Bronchial epithelial cell (primary cell): ENCODE results near the gene JAZF1. TPM values are rescaled to one million over a fixed set of nuclear protein-coding genes. Genes with fewer than 3 reads are reported as not detected.
A peak's percentile ranks its signal among the peaks of the same experiment; 100 is the strongest.

ENCODE experiments used
- DNase-seq: peaks from one replicate; pipeline ENCODE4 v3.0.0-alpha.2; 2010; ENCODE audit warnings: low read depth
- FAIRE-seq: peaks from 2 replicates; lab custom pipeline; 2011; peaks lifted over from hg19 to GRCh38; lab: Jason Lieb, UNC
- H3K27me3 ChIP-seq: 2 replicates; pipeline ENCODE4 v1.5.1; 2011; ENCODE audit warnings: low read length; ENCODE audit not compliant: control insufficient read depth, insufficient read depth
- H3K36me3 ChIP-seq: 2 replicates; pipeline ENCODE4 v1.5.1; 2011; ENCODE audit warnings: low read length; ENCODE audit not compliant: control insufficient read depth, insufficient read depth
- H3K4me3 ChIP-seq: 2 replicates; pipeline ENCODE4 v1.5.1; 2011; ENCODE audit warnings: mild to moderate bottlenecking, low read depth, low read length, control low read depth
- total RNA-seq: library from RNA; depleted of rRNA; stranded (reverse); fragments of >200 nt; gene quantifications from 2 replicates; pipeline ENCODE4 v1.2.1, GENCODE V29; 2014
- TF ChIP-seq, protein P1 (sequence below): IDR thresholded peaks from 2 replicates; pipeline ENCODE4 v1.5.1; 2011; ENCODE audit warnings: mild to moderate bottlenecking, moderate library complexity, low read length, control low read depth, inconsistent platforms; ENCODE audit not compliant: insufficient read depth, severe bottlenecking

Gene JAZF1
- 1.0 and 1.1 TPM in 2 replicates for total RNA-seq

GRCh38 chr7:28180364-28181147 is at the start of gene JAZF1:
JAZF1 (minus strand) TSS chr7:28180795.
- Histone ChIP-seq H3K4me3 (peak within 1 kb of the TSS; percentile 85), H3K27me3 (no peaks in the 10 kb centered on the region), H3K36me3 (no peaks in the 10 kb centered on the region)
- FAIRE-seq = no peak
- TF ChIP-seq, protein P1, sequence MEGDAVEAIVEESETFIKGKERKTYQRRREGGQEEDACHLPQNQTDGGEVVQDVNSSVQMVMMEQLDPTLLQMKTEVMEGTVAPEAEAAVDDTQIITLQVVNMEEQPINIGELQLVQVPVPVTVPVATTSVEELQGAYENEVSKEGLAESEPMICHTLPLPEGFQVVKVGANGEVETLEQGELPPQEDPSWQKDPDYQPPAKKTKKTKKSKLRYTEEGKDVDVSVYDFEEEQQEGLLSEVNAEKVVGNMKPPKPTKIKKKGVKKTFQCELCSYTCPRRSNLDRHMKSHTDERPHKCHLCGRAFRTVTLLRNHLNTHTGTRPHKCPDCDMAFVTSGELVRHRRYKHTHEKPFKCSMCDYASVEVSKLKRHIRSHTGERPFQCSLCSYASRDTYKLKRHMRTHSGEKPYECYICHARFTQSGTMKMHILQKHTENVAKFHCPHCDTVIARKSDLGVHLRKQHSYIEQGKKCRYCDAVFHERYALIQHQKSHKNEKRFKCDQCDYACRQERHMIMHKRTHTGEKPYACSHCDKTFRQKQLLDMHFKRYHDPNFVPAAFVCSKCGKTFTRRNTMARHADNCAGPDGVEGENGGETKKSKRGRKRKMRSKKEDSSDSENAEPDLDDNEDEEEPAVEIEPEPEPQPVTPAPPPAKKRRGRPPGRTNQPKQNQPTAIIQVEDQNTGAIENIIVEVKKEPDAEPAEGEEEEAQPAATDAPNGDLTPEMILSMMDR = no peak
- DNase-seq = no peak

DNA sequence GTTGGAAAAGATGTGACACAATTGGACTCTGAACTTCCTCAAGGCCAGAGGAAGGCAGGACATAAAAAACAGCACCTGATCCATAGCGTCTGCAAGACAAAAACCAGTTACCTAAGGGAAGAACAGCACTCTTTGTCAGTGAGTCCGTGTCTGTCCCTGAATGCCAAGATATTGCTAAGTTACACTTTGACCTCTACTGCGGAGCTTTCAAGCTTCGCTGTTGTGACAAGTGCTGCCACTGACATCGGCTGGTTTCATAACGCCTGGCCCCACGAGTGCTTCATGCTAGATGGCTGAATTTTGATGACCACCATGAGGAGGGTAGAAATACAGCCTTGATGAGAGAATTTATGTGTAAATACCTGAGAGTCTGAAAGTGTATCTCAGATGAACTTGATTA is 49.7 kb upstream of the JAZF1 start:
- TF ChIP-seq, protein P1 = no peak
- DNase-seq (no peak), FAIRE-seq (no peak)
- Histone ChIP-seq H3K36me3 (no peaks in the 10 kb centered on the region), H3K27me3 (no peaks in the 10 kb centered on the region), H3K4me3 (no peak overlapping the region)

DNA sequence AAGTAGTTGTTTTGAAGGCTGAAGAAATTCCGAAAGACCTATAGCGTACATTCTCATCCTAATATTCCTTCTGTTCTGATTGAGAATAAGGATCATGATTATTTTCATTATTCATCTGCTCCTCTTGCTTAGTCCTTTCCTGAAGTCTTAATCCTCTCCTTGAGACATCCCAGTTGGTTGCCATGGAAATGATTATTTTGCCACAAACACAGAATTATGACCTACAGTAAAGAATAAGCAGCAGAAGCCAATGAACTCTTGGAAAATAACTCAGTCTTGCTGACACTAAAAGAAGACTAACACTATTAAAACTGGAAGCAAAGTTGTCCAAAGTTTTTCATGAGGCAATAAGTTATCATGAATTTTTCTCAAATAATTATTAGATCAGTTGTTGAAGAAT is 47.8 kb upstream of the JAZF1 start:
- DNase-seq = no peak
- H3K27me3 ChIP-seq = no peaks in the 10 kb centered on the region
- TF ChIP-seq, protein P1 = no peak
- H3K4me3 ChIP-seq = no peak overlapping the region
- FAIRE-seq = no peak
- no peaks in the 10 kb centered on the region for H3K36me3 ChIP-seq

- no peak overlapping the region for H3K4me3 ChIP-seq
- TF ChIP-seq, protein P1 = no peak
- FAIRE-seq = no peak
- no peaks in the 10 kb centered on the region for H3K36me3 ChIP-seq
- DNase-seq = no peak
- H3K27me3 ChIP-seq = peaks cover 2% of the 10 kb centered on the region
Measured at GRCh38 chr7:28226003-28226402, 45.4 kb upstream of the JAZF1 start.

DNA sequence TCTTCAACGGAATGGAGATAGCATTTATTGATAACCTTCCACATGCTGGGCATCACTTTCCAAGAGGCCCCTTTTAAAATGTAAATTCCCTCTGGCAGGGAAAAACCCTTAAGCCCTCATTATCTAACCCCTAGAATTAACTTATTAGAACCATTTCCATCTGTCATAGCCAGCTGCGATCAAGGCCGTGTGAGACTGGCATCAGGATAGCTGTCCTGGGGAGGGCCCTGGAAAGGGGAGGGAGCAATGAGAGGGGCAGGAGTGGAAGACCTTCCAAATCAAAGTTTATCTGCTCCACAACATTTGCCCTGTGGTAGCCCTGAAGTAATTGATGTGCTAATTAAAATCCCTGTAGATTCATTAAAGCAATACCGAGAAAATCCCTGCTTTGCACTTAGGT is 45.0 kb upstream of the JAZF1 start:
- Histone ChIP-seq H3K4me3 (no peak overlapping the region), H3K27me3 (peaks cover 2% of the 10 kb centered on the region), H3K36me3 (no peaks in the 10 kb centered on the region)
- DNase-seq = no peak
- FAIRE-seq = no peak
- TF ChIP-seq, protein P1 = no peak

- DNase-seq = no peak
- Histone ChIP-seq H3K36me3 (no peaks in the 10 kb centered on the region), H3K4me3 (no peak overlapping the region), H3K27me3 (peaks cover 2% of the 10 kb centered on the region)
- TF ChIP-seq, protein P1 = no peak
- no peak for FAIRE-seq
Measured at GRCh38 chr7:28224675-28225074, 44.1 kb upstream of the JAZF1 start.
